ENCODE results near the gene NUDCD3. TPM values are rescaled to one million over a fixed set of nuclear protein-coding genes. Genes with fewer than 3 reads are reported as not detected.

Gene NUDCD3
- total RNA-seq, 1 donor from 2014 or later = 86.8 TPM

- no peak overlapping the region for H3K4me2 ChIP-seq (ENCODE audit: low read length)
- no peaks in the 10 kb centered on the region for H3K27me3 Mint-ChIP-seq (ENCODE audit: low read depth, unreplicated experiment)
- no peak for TF ChIP-seq EZH2 (IDR thresholded peaks at IDR 0.05; ENCODE audit: insufficient read depth, low read length)
- TF ChIP-seq, protein P1, sequence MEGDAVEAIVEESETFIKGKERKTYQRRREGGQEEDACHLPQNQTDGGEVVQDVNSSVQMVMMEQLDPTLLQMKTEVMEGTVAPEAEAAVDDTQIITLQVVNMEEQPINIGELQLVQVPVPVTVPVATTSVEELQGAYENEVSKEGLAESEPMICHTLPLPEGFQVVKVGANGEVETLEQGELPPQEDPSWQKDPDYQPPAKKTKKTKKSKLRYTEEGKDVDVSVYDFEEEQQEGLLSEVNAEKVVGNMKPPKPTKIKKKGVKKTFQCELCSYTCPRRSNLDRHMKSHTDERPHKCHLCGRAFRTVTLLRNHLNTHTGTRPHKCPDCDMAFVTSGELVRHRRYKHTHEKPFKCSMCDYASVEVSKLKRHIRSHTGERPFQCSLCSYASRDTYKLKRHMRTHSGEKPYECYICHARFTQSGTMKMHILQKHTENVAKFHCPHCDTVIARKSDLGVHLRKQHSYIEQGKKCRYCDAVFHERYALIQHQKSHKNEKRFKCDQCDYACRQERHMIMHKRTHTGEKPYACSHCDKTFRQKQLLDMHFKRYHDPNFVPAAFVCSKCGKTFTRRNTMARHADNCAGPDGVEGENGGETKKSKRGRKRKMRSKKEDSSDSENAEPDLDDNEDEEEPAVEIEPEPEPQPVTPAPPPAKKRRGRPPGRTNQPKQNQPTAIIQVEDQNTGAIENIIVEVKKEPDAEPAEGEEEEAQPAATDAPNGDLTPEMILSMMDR (IDR thresholded peaks at IDR 0.05; ENCODE audit: insufficient read depth, low read depth, low read length) = no peak
- no peak overlapping the region for H3K27ac ChIP-seq (ENCODE audit: low read depth, low read length)
- H2AFZ ChIP-seq (ENCODE audit: low read depth, low read length) = no peak overlapping the region
- peaks cover 86% of the 10 kb centered on the region for H4K20me1 ChIP-seq (ENCODE audit: insufficient read depth, low read length)
- H3K79me2 ChIP-seq (ENCODE audit: insufficient read depth, low read length) = peaks cover 96% of the 10 kb centered on the region
- no peaks in the 10 kb centered on the region for H3K9me3 ChIP-seq (ENCODE audit: insufficient read depth, low read depth, low read length)
- peaks cover 3% of the 10 kb centered on the region for H3K4me1 ChIP-seq (ENCODE audit: insufficient read depth, low read length)
- no peaks in the 10 kb centered on the region for H3K9me3 Mint-ChIP-seq (ENCODE audit: unreplicated experiment)
- no peak overlapping the region for H3K4me3 Mint-ChIP-seq (ENCODE audit: unreplicated experiment)
- H3K27me3 ChIP-seq (ENCODE audit: insufficient read depth, low read length) = no peaks in the 10 kb centered on the region
- peaks cover 22% of the 10 kb centered on the region for H3K36me3 Mint-ChIP-seq (ENCODE audit: low read depth, unreplicated experiment)
- H3K4me3 ChIP-seq (ENCODE audit: insufficient read depth, low read depth, low read length) = no peak overlapping the region
- H3K9ac ChIP-seq (ENCODE audit: low read length) = no peak overlapping the region
- H3K27ac Mint-ChIP-seq (ENCODE audit: unreplicated experiment) = no peak overlapping the region
- FAIRE-seq (no peak), DNase-seq (ENCODE audit: low read depth) (no peak)
- peaks cover 5% of the 10 kb centered on the region for H3K36me3 ChIP-seq (ENCODE audit: insufficient read depth, low read length)
- H3K4me1 Mint-ChIP-seq (ENCODE audit: low read depth, unreplicated experiment) = peaks cover 12% of the 10 kb centered on the region
Observed at GRCh38 chr7:44447874-44448425, 42.5 kb downstream of the NUDCD3 start.

DNA sequence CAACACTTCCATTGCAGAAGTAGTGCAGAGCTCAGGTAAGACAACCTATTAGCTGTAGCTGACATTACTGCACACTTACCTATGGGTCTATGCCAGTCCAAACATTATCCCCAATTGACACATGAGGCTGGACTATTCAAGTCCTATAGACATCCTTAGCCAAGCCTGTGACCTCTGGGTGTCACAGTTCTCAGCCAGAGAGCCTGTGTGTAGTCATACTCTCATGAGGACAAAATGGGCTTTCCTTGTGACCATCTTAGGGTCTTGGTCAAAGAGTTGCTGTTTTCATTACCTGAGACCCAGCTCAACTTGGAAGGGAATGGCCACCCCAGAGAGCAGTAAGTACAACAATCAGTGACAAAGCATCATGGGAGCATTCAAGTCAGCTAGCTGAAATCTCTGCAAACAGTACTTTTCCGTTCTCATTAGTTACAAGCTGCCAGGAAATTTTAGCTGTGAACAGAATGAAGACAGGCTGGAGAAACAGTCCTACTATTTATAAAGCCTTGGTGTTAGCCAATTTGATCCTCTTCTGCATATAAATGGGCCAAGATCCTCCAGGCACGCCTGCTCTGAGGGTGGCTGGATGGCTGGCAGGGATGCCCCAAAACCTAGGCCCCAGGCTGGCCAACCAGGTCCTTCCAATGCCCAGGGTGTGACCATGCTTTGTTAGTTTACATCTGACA is 44.3 kb downstream of the NUDCD3 start:
- H3K9me3 Mint-ChIP-seq (ENCODE audit: unreplicated experiment) = no peaks in the 10 kb centered on the region
- Histone ChIP-seq H3K27me3 (ENCODE audit: insufficient read depth, low read length) (no peaks in the 10 kb centered on the region), H4K20me1 (ENCODE audit: insufficient read depth, low read length) (peaks cover 85% of the 10 kb centered on the region), H3K79me2 (ENCODE audit: insufficient read depth, low read length) (peaks cover 93% of the 10 kb centered on the region), H3K36me3 (ENCODE audit: insufficient read depth, low read length) (peaks cover 3% of the 10 kb centered on the region), H3K4me2 (ENCODE audit: low read length) (no peak overlapping the region), H3K27ac (ENCODE audit: low read depth, low read length) (no peak overlapping the region), H3K4me1 (ENCODE audit: insufficient read depth, low read length) (peaks cover 3% of the 10 kb centered on the region), H2AFZ (ENCODE audit: low read depth, low read length) (no peak overlapping the region), H3K4me3 (ENCODE audit: insufficient read depth, low read depth, low read length) (no peak overlapping the region), H3K9ac (ENCODE audit: low read length) (no peak overlapping the region), H3K9me3 (ENCODE audit: insufficient read depth, low read depth, low read length) (no peaks in the 10 kb centered on the region)
- H3K27ac Mint-ChIP-seq (ENCODE audit: unreplicated experiment) = no peak overlapping the region
- no peak overlapping the region for H3K4me3 Mint-ChIP-seq (ENCODE audit: unreplicated experiment)
- H3K36me3 Mint-ChIP-seq (ENCODE audit: low read depth, unreplicated experiment) = peaks cover 24% of the 10 kb centered on the region
- TF ChIP-seq, protein P1 (IDR thresholded peaks at IDR 0.05; ENCODE audit: insufficient read depth, low read depth, low read length) = no peak
- TF ChIP-seq EZH2 (IDR thresholded peaks at IDR 0.05; ENCODE audit: insufficient read depth, low read length) = no peak
- H3K4me1 Mint-ChIP-seq (ENCODE audit: low read depth, unreplicated experiment) = peaks cover 12% of the 10 kb centered on the region
- FAIRE-seq = no peak
- no peaks in the 10 kb centered on the region for H3K27me3 Mint-ChIP-seq (ENCODE audit: low read depth, unreplicated experiment)
- DNase-seq (ENCODE audit: low read depth) = no peak

- FAIRE-seq (no peak), DNase-seq (ENCODE audit: low read depth) (no peak)
- Histone ChIP-seq H3K79me2 (ENCODE audit: insufficient read depth, low read length) (peaks cover 78% of the 10 kb centered on the region), H3K27ac (ENCODE audit: low read depth, low read length) (no peak overlapping the region), H4K20me1 (ENCODE audit: insufficient read depth, low read length) (peaks cover 72% of the 10 kb centered on the region), H3K4me2 (ENCODE audit: low read length) (no peak overlapping the region), H3K36me3 (ENCODE audit: insufficient read depth, low read length) (peaks cover 3% of the 10 kb centered on the region), H3K9ac (ENCODE audit: low read length) (no peak overlapping the region), H3K27me3 (ENCODE audit: insufficient read depth, low read length) (no peaks in the 10 kb centered on the region), H3K9me3 (ENCODE audit: insufficient read depth, low read depth, low read length) (no peaks in the 10 kb centered on the region), H3K4me1 (ENCODE audit: insufficient read depth, low read length) (no peaks in the 10 kb centered on the region), H2AFZ (ENCODE audit: low read depth, low read length) (no peak overlapping the region), H3K4me3 (ENCODE audit: insufficient read depth, low read depth, low read length) (no peak overlapping the region)
- Mint-ChIP-seq H3K27ac (ENCODE audit: unreplicated experiment) (no peak overlapping the region), H3K4me1 (ENCODE audit: low read depth, unreplicated experiment) (peaks cover 7% of the 10 kb centered on the region), H3K4me3 (ENCODE audit: unreplicated experiment) (no peak overlapping the region), H3K9me3 (ENCODE audit: unreplicated experiment) (no peaks in the 10 kb centered on the region), H3K27me3 (ENCODE audit: low read depth, unreplicated experiment) (no peaks in the 10 kb centered on the region), H3K36me3 (ENCODE audit: low read depth, unreplicated experiment) (peaks cover 20% of the 10 kb centered on the region)
- no peak for TF ChIP-seq EZH2 (IDR thresholded peaks at IDR 0.05; ENCODE audit: insufficient read depth, low read length)
- TF ChIP-seq, protein P1 (IDR thresholded peaks at IDR 0.05; ENCODE audit: insufficient read depth, low read depth, low read length) = no peak
Observed at GRCh38 chr7:44441079-44441478, 49.4 kb downstream of the NUDCD3 start.
